AG09309 (cell line): ENCODE results near the gene DHX35.

ENCODE experiments used
- DNase-seq: peaks from one replicate; pipeline ENCODE4 v3.0.0-alpha.2; 2010; ENCODE audit warnings: low read depth
- H3K4me3 ChIP-seq: 2 replicates; pipeline ENCODE4 v1.5.1; 2011; ENCODE audit warnings: mild to moderate bottlenecking, low read depth, low read length, moderate library complexity; ENCODE audit not compliant: control insufficient read depth
- CTCF ChIP-seq: IDR thresholded peaks from 2 replicates; pipeline ENCODE4 v1.5.1; 2011; ENCODE audit warnings: mild to moderate bottlenecking, low read depth, low read length, inconsistent platforms; ENCODE audit not compliant: insufficient read depth, control insufficient read depth; ENCODE audit errors: missing control alignments

The DHX35 gene

GRCh38 chr20:39021748-39022147 is 59.6 kb downstream of the DHX35 start:
- DNase-seq: no peak
- H3K4me3 ChIP-seq: no peak overlapping the region
- no peak for TF ChIP-seq CTCF

- no peak overlapping the region for H3K4me3 ChIP-seq
- DNase-seq: no peak
- no peak for TF ChIP-seq CTCF
Observed at GRCh38 chr20:39025883-39026282, 63.7 kb downstream of the DHX35 start.

GRCh38 chr20:39029364-39029763 is 67.2 kb downstream of the DHX35 start:
- no peak overlapping the region for H3K4me3 ChIP-seq
- no peak for DNase-seq
- TF ChIP-seq CTCF: no peak

DNA sequence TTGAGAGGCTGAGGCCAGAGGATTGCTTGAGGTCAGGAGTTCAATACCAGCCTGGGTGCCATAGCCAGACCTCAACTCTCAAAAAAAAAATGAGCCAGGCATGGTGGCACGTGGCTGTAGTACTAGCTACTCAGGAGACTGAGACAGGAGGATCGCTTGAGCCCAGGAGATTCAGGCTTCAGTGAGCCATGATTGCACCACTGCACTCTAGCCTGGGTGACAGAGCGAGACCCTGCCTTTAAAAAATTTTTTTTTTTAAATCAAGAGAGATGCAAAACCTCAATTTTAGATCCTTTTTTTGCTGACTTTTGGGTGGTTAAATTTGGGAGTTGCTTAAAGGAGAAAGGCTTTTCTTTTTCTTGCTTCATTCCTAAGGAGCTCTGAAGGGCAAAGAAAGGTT is 70.9 kb downstream of the DHX35 start:
- H3K4me3 ChIP-seq: no peak overlapping the region
- no peak for TF ChIP-seq CTCF

GRCh38 chr20:39036011-39036410 is 73.9 kb downstream of the DHX35 start:
- no peak for TF ChIP-seq CTCF
- no peak for DNase-seq
- H3K4me3 ChIP-seq: no peak overlapping the region

More for the DNA sequence above, 70.9 kb downstream of the DHX35 start:
- no peak for DNase-seq

DNA sequence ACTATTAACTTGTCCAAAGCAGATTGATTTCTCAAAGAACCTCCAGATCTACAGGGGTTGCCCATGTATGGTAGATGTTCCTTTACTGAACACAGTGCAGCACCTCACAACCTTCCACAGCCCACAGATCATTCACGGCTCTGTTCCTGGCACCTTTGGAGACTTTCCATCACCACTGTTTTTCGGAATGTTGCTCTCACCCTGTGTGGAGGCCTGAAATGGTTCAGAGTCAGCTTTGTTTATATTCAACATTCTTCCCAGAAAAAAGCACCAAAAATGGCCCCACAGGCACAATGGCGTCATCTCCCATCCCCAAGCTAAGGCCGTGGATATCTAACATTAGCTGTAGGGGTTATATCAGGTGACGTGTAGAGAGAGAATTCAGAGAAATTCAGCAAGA is 74.7 kb downstream of the DHX35 start:
- DNase-seq: no peak
- TF ChIP-seq CTCF: no peak
- H3K4me3 ChIP-seq: no peak overlapping the region

DNA sequence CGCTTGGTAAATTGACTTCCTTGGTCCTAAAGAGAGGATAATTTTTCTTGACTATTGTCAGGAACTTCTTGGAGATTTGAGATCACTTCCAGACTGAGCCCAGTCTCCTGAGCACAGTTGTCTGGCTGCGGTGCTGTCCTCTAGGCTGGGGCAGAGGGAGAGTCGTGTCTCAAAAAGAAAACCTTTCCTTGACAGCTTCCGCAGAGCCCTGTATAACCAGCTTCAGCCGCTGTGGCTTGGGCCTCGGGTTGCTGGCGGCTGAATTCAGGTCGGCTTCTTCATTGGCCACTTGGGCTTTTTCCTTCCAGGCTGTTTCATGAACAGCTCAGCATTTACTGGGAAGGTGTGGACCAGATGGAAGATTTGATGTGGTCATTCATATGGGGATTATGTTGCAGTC is 75.9 kb downstream of the DHX35 start:
- TF ChIP-seq CTCF: no peak
- DNase-seq: no peak
- H3K4me3 ChIP-seq: no peak overlapping the region
